Measurements from ENCODE around the gene PPP1R17.

The PPP1R17 gene

GRCh38 chr7:31735991-31736982 lies 49.3 kb downstream of the PPP1R17 start:
- no peak overlapping the region for H3K27ac Mint-ChIP-seq
- H3K9me3 Mint-ChIP-seq = no peaks in the 10 kb centered on the region
- H3K27me3 Mint-ChIP-seq = no peaks in the 10 kb centered on the region
- H3K4me3 Mint-ChIP-seq = no peak overlapping the region
- ATAC-seq = no peak
- no peaks in the 10 kb centered on the region for H3K36me3 Mint-ChIP-seq
- no peaks in the 10 kb centered on the region for H3K4me1 Mint-ChIP-seq

GRCh38 chr7:31741852-31742251 lies 54.8 kb downstream of the PPP1R17 start:
- Mint-ChIP-seq H3K27ac (no peak overlapping the region), H3K9me3 (no peaks in the 10 kb centered on the region), H3K27me3 (peaks cover 15% of the 10 kb centered on the region), H3K36me3 (no peaks in the 10 kb centered on the region), H3K4me3 (no peak overlapping the region), H3K4me1 (no peaks in the 10 kb centered on the region)
- no peak for ATAC-seq

- Mint-ChIP-seq H3K36me3 (no peaks in the 10 kb centered on the region), H3K9me3 (no peaks in the 10 kb centered on the region), H3K27ac (no peak overlapping the region), H3K4me1 (no peaks in the 10 kb centered on the region), H3K4me3 (no peak overlapping the region), H3K27me3 (peaks cover 15% of the 10 kb centered on the region)
- no peak for ATAC-seq
These were observed 57.4 kb downstream of the PPP1R17 start for GRCh38 chr7:31744294-31744874.

- no peak for ATAC-seq
- peaks cover 15% of the 10 kb centered on the region for H3K27me3 Mint-ChIP-seq
- no peaks in the 10 kb centered on the region for H3K9me3 Mint-ChIP-seq
- H3K36me3 Mint-ChIP-seq = no peaks in the 10 kb centered on the region
- H3K4me1 Mint-ChIP-seq = no peaks in the 10 kb centered on the region
- H3K27ac Mint-ChIP-seq = no peak overlapping the region
- H3K4me3 Mint-ChIP-seq = no peak overlapping the region
These were observed 60.5 kb downstream of the PPP1R17 start for GRCh38 chr7:31747553-31747952.

GRCh38 chr7:31748084-31748483 lies 61.1 kb downstream of the PPP1R17 start:
- ATAC-seq = no peak
- H3K4me3 Mint-ChIP-seq = no peak overlapping the region
- H3K9me3 Mint-ChIP-seq = no peaks in the 10 kb centered on the region
- H3K27me3 Mint-ChIP-seq = peaks cover 11% of the 10 kb centered on the region
- no peak overlapping the region for H3K27ac Mint-ChIP-seq
- no peaks in the 10 kb centered on the region for H3K4me1 Mint-ChIP-seq
- H3K36me3 Mint-ChIP-seq = no peaks in the 10 kb centered on the region

GRCh38 chr7:31751726-31752125 lies 64.7 kb downstream of the PPP1R17 start:
- no peak overlapping the region for H3K4me3 Mint-ChIP-seq
- H3K4me1 Mint-ChIP-seq = no peaks in the 10 kb centered on the region
- H3K27me3 Mint-ChIP-seq = no peaks in the 10 kb centered on the region
- H3K9me3 Mint-ChIP-seq = no peaks in the 10 kb centered on the region
- no peak for ATAC-seq
- H3K36me3 Mint-ChIP-seq = no peaks in the 10 kb centered on the region
- H3K27ac Mint-ChIP-seq = no peak overlapping the region
